Measurements from ENCODE around the gene MAEA.

GRCh38 chr4:1255699-1256098 is 34.0 kb upstream of the MAEA start:
- TF ChIP-seq POLR2A (IDR thresholded peaks at IDR 0.05) (no peak), CTCF (IDR thresholded peaks at IDR 0.05) (no peak), EP300 (IDR thresholded peaks at IDR 0.05) (no peak)

Data from tibial nerve (tissue), 4 donors.